ENCODE measurements around the gene PKD1L1.
A peak's percentile ranks its signal among the peaks of the same experiment; 100 is the strongest.

The PKD1L1 gene

GRCh38 chr7:47846138-47846836, 102.0 kb downstream of the PKD1L1 start:
- no peak overlapping the region for H3K4me3 ChIP-seq (ENCODE audit: low read length)
- no peak overlapping the region for H3K9ac ChIP-seq (ENCODE audit: low read length)
- H3K36me3 ChIP-seq (ENCODE audit: control insufficient read depth, insufficient read depth, low read length, severe bottlenecking) = no peaks in the 10 kb centered on the region
- H3K4me1 ChIP-seq (ENCODE audit: control insufficient read depth, insufficient read depth, low read length) = peaks cover 4% of the 10 kb centered on the region
- DNase-seq (ENCODE audit: low read depth) = peak; percentile 49
- H3K27me3 ChIP-seq (replicated peaks; ENCODE audit: control insufficient read depth, insufficient read depth, low read length) = no peaks in the 10 kb centered on the region
- no peaks in the 10 kb centered on the region for H3K9me3 ChIP-seq (ENCODE audit: control insufficient read depth, low read length)

- Histone ChIP-seq H3K27me3 (replicated peaks; ENCODE audit: control insufficient read depth, insufficient read depth, low read length) (peaks cover 6% of the 10 kb centered on the region), H3K9me3 (ENCODE audit: control insufficient read depth, low read length) (no peaks in the 10 kb centered on the region), H3K4me1 (ENCODE audit: control insufficient read depth, insufficient read depth, low read length) (peaks cover 4% of the 10 kb centered on the region), H3K36me3 (ENCODE audit: control insufficient read depth, insufficient read depth, low read length, severe bottlenecking) (no peaks in the 10 kb centered on the region), H3K4me3 (ENCODE audit: low read length) (no peak overlapping the region), H3K9ac (ENCODE audit: low read length) (no peak overlapping the region)
- no peak for DNase-seq (ENCODE audit: low read depth)
These were observed 104.0 kb downstream of the PKD1L1 start for GRCh38 chr7:47844311-47844710.

- H3K4me1 ChIP-seq (ENCODE audit: control insufficient read depth, insufficient read depth, low read length) = peaks cover 4% of the 10 kb centered on the region
- H3K9me3 ChIP-seq (ENCODE audit: control insufficient read depth, low read length) = no peaks in the 10 kb centered on the region
- no peak overlapping the region for H3K4me3 ChIP-seq (ENCODE audit: low read length)
- H3K9ac ChIP-seq (ENCODE audit: low read length) = no peak overlapping the region
- peaks cover 6% of the 10 kb centered on the region for H3K27me3 ChIP-seq (replicated peaks; ENCODE audit: control insufficient read depth, insufficient read depth, low read length)
- H3K36me3 ChIP-seq (ENCODE audit: control insufficient read depth, insufficient read depth, low read length, severe bottlenecking) = no peaks in the 10 kb centered on the region
- DNase-seq (ENCODE audit: low read depth) = no peak
These were observed 105.0 kb downstream of the PKD1L1 start for GRCh38 chr7:47843291-47843690.

GRCh38 chr7:47839381-47839780, 108.9 kb downstream of the PKD1L1 start:
- H3K27me3 ChIP-seq (replicated peaks; ENCODE audit: control insufficient read depth, insufficient read depth, low read length) = peaks cover 14% of the 10 kb centered on the region
- no peaks in the 10 kb centered on the region for H3K36me3 ChIP-seq (ENCODE audit: control insufficient read depth, insufficient read depth, low read length, severe bottlenecking)
- H3K9ac ChIP-seq (ENCODE audit: low read length) = no peak overlapping the region
- no peaks in the 10 kb centered on the region for H3K9me3 ChIP-seq (ENCODE audit: control insufficient read depth, low read length)
- no peak for DNase-seq (ENCODE audit: low read depth)
- H3K4me1 ChIP-seq (ENCODE audit: control insufficient read depth, insufficient read depth, low read length) = no peaks in the 10 kb centered on the region
- no peak overlapping the region for H3K4me3 ChIP-seq (ENCODE audit: low read length)

- Histone ChIP-seq H3K36me3 (ENCODE audit: control insufficient read depth, insufficient read depth, low read length, severe bottlenecking) (no peaks in the 10 kb centered on the region), H3K9ac (ENCODE audit: low read length) (no peak overlapping the region), H3K9me3 (ENCODE audit: control insufficient read depth, low read length) (no peaks in the 10 kb centered on the region), H3K4me1 (ENCODE audit: control insufficient read depth, insufficient read depth, low read length) (no peaks in the 10 kb centered on the region), H3K4me3 (ENCODE audit: low read length) (no peak overlapping the region), H3K27me3 (replicated peaks; ENCODE audit: control insufficient read depth, insufficient read depth, low read length) (peaks cover 14% of the 10 kb centered on the region)
- no peak for DNase-seq (ENCODE audit: low read depth)
These were observed 110.4 kb downstream of the PKD1L1 start for GRCh38 chr7:47837826-47838225.

- no peaks in the 10 kb centered on the region for H3K9me3 ChIP-seq (ENCODE audit: control insufficient read depth, low read length)
- no peaks in the 10 kb centered on the region for H3K4me1 ChIP-seq (ENCODE audit: control insufficient read depth, insufficient read depth, low read length)
- H3K4me3 ChIP-seq (ENCODE audit: low read length) = no peak overlapping the region
- no peak overlapping the region for H3K9ac ChIP-seq (ENCODE audit: low read length)
- DNase-seq (ENCODE audit: low read depth) = no peak
- no peaks in the 10 kb centered on the region for H3K36me3 ChIP-seq (ENCODE audit: control insufficient read depth, insufficient read depth, low read length, severe bottlenecking)
- peaks cover 14% of the 10 kb centered on the region for H3K27me3 ChIP-seq (replicated peaks; ENCODE audit: control insufficient read depth, insufficient read depth, low read length)
These were observed 111.6 kb downstream of the PKD1L1 start for GRCh38 chr7:47836503-47837202.

- Histone ChIP-seq H3K36me3 (ENCODE audit: control insufficient read depth, insufficient read depth, low read length, severe bottlenecking) (no peaks in the 10 kb centered on the region), H3K4me3 (ENCODE audit: low read length) (no peak overlapping the region)
These were observed 112.2 kb downstream of the PKD1L1 start for GRCh38 chr7:47836080-47836479.

GRCh38 chr7:47833211-47833610, 115.1 kb downstream of the PKD1L1 start:
- no peaks in the 10 kb centered on the region for H3K4me1 ChIP-seq (ENCODE audit: control insufficient read depth, insufficient read depth, low read length)
- DNase-seq (ENCODE audit: low read depth) = no peak
- no peak overlapping the region for H3K4me3 ChIP-seq (ENCODE audit: low read length)
- no peaks in the 10 kb centered on the region for H3K36me3 ChIP-seq (ENCODE audit: control insufficient read depth, insufficient read depth, low read length, severe bottlenecking)
- no peak overlapping the region for H3K9ac ChIP-seq (ENCODE audit: low read length)
- H3K9me3 ChIP-seq (ENCODE audit: control insufficient read depth, low read length) = no peaks in the 10 kb centered on the region
- H3K27me3 ChIP-seq (replicated peaks; ENCODE audit: control insufficient read depth, insufficient read depth, low read length) = peaks cover 24% of the 10 kb centered on the region

More at GRCh38 chr7:47836080-47836479, 112.2 kb downstream of the PKD1L1 start:
- H3K9ac ChIP-seq (ENCODE audit: low read length) = no peak overlapping the region
- H3K27me3 ChIP-seq (replicated peaks; ENCODE audit: control insufficient read depth, insufficient read depth, low read length) = peaks cover 13% of the 10 kb centered on the region
- DNase-seq (ENCODE audit: low read depth) = no peak
- H3K9me3 ChIP-seq (ENCODE audit: control insufficient read depth, low read length) = no peaks in the 10 kb centered on the region
- H3K4me1 ChIP-seq (ENCODE audit: control insufficient read depth, insufficient read depth, low read length) = no peaks in the 10 kb centered on the region

GRCh38 chr7:47832105-47832715, 116.1 kb downstream of the PKD1L1 start:
- H3K36me3 ChIP-seq (ENCODE audit: control insufficient read depth, insufficient read depth, low read length, severe bottlenecking) = no peaks in the 10 kb centered on the region
- no peak for DNase-seq (ENCODE audit: low read depth)
- peaks cover 25% of the 10 kb centered on the region for H3K27me3 ChIP-seq (replicated peaks; ENCODE audit: control insufficient read depth, insufficient read depth, low read length)
- no peaks in the 10 kb centered on the region for H3K9me3 ChIP-seq (ENCODE audit: control insufficient read depth, low read length)
- no peak overlapping the region for H3K4me3 ChIP-seq (ENCODE audit: low read length)
- no peak overlapping the region for H3K9ac ChIP-seq (ENCODE audit: low read length)
- H3K4me1 ChIP-seq (ENCODE audit: control insufficient read depth, insufficient read depth, low read length) = no peaks in the 10 kb centered on the region

GRCh38 chr7:47830015-47830414, 118.3 kb downstream of the PKD1L1 start:
- Histone ChIP-seq H3K4me1 (ENCODE audit: control insufficient read depth, insufficient read depth, low read length) (no peaks in the 10 kb centered on the region), H3K9me3 (ENCODE audit: control insufficient read depth, low read length) (no peaks in the 10 kb centered on the region), H3K36me3 (ENCODE audit: control insufficient read depth, insufficient read depth, low read length, severe bottlenecking) (no peaks in the 10 kb centered on the region), H3K27me3 (replicated peaks; ENCODE audit: control insufficient read depth, insufficient read depth, low read length) (peaks cover 22% of the 10 kb centered on the region), H3K4me3 (ENCODE audit: low read length) (no peak overlapping the region), H3K9ac (ENCODE audit: low read length) (no peak overlapping the region)
- DNase-seq (ENCODE audit: low read depth) = no peak

- no peaks in the 10 kb centered on the region for H3K4me1 ChIP-seq (ENCODE audit: control insufficient read depth, insufficient read depth, low read length)
- H3K9me3 ChIP-seq (ENCODE audit: control insufficient read depth, low read length) = no peaks in the 10 kb centered on the region
- peaks cover 22% of the 10 kb centered on the region for H3K27me3 ChIP-seq (replicated peaks; ENCODE audit: control insufficient read depth, insufficient read depth, low read length)
- DNase-seq (ENCODE audit: low read depth) = no peak
- no peak overlapping the region for H3K4me3 ChIP-seq (ENCODE audit: low read length)
- H3K36me3 ChIP-seq (ENCODE audit: control insufficient read depth, insufficient read depth, low read length, severe bottlenecking) = no peaks in the 10 kb centered on the region
- H3K9ac ChIP-seq (ENCODE audit: low read length) = no peak overlapping the region
These were observed 120.4 kb downstream of the PKD1L1 start for GRCh38 chr7:47827871-47828270.
